SK-N-MC (cell line): ENCODE measurements around the gene PPFIA4.

Experiments
- EZH2 ChIP-seq: fragments of 200-600 bp; sonication (generic); IDR thresholded peaks from one replicate; pipeline ENCODE4 v1.6.1; 2017; ENCODE audit warnings: antibody characterized with exemption
- POLR2AphosphoS5 ChIP-seq: IDR thresholded peaks from 2 replicates; pipeline ENCODE4 v1.6.1; 2012; ENCODE audit warnings: mild to moderate bottlenecking, low read depth, low read length, borderline replicate concordance

DNA sequence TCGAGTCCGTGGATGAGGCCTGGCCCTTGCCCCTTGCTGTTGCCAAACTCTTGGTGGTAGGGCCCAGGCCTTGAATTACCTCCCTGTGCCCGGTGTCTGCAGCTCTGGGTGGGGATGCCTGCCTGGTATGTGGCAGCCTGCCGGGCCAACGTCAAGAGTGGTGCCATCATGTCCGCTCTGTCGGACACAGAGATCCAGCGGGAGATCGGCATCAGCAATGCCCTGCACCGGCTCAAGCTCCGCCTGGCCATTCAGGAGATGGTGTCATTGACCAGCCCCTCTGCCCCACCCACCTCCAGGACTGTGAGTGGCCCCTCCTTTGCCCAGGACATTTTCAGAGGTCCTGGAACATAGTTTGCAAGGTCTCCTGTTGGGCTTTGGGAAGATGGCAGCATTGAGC, 33.8 kb downstream of the PPFIA4 start:
- TF ChIP-seq POLR2AphosphoS5 (no peak), EZH2 (no peak)
